Measurements from ENCODE around the gene GABBR2. TPM values are rescaled to one million over a fixed set of nuclear protein-coding genes. Genes with fewer than 3 reads are reported as not detected.
A peak's percentile ranks its signal among the peaks of the same experiment; 100 is the strongest.

Gene GABBR2
- polyA plus RNA-seq, 6 donors from 2014 or later, result not detected

DNA sequence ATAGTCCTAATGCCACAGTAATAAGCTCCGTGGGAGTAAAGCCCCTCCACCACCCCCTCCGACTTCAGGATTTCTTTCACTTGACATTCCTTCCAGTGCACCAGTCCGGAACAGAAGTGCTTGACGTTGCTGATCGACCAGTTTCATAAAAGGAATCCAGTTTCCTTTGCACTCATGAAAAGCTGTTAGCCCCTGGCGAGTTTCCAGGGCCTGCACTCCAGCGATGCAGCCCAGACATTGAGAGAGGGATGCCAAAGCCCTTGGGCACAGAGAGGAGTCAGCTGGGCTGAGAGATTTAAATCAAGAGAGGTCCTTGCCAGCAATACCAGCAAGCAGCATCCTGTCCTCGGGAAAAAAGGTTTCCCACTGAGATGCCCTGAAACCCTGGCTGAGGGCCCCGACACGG is 170.1 kb downstream of the GABBR2 start:
- ATAC-seq (ENCODE audit: low read depth in 2 of 2), result no peak
- Mint-ChIP-seq H3K36me3 (no peaks in the 10 kb centered on the region), H3K27ac (no peak overlapping the region), H3K9me3 (peaks cover 0 to 6% (median 1%) of the 10 kb centered on the region in 7 donors), H3K27me3 (peaks cover 5 to 15% (median 7%) of the 10 kb centered on the region in 3 donors), H3K4me3 (no peak overlapping the region), H3K4me1 (no peaks in the 10 kb centered on the region)
- DNase-seq, result no peak

GRCh38 chr9:98538203-98538602 is 170.5 kb downstream of the GABBR2 start:
- Mint-ChIP-seq H3K4me3 (no peak overlapping the region), H3K9me3 (peaks cover 0 to 6% (median 1%) of the 10 kb centered on the region in 7 donors), H3K4me1 (no peaks in the 10 kb centered on the region), H3K36me3 (no peaks in the 10 kb centered on the region), H3K27me3 (peaks cover 7 to 19% (median 9%) of the 10 kb centered on the region in 3 donors), H3K27ac (peak overlapping the region in 1 of 6 donors; percentile 56)
- no peak for DNase-seq
- no peak for ATAC-seq (ENCODE audit: low read depth in 2 of 2)

DNA sequence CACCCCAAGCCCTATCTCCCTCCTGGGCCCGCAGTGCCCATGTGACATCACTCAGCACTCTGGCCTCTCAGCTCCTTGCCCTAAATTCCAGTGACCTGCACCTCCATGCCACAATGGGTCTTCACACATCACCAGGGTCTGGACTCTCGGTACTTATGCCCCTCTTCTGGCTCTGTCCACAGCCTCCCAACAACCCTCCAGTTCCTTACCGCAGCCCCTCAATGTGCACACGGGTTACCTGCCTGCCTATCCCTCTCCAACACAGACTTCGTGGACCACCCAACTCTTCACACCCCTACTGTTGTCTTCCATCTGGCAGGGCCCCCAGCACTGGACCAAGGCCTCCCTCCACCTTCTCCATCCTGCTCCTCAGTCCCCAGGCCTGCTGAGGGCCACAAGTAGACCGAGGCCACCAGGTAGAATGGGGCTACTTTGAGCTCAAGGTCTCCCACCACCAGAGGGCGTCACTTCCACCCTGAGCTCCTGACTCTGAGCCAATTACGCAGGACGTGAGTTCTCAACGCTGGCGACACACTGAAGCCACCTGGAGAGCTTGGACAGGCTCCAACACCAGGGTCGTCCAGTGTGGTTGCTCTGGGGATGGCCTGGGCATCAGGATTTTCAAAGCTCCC is 172.1 kb downstream of the GABBR2 start:
- peaks cover 7 to 21% (median 12%) of the 10 kb centered on the region in 3 donors for H3K27me3 Mint-ChIP-seq
- no peak overlapping the region for H3K27ac Mint-ChIP-seq
- H3K4me1 Mint-ChIP-seq, result no peaks in the 10 kb centered on the region
- no peaks in the 10 kb centered on the region for H3K36me3 Mint-ChIP-seq
- no peak overlapping the region for H3K4me3 Mint-ChIP-seq
- H3K9me3 Mint-ChIP-seq, result peaks cover 0 to 6% (median 1%) of the 10 kb centered on the region in 7 donors
- ATAC-seq (ENCODE audit: low read depth in 2 of 2) (no peak), DNase-seq (no peak)

- no peak overlapping the region for H3K4me3 Mint-ChIP-seq
- peaks cover 7 to 19% (median 12%) of the 10 kb centered on the region in 3 donors for H3K27me3 Mint-ChIP-seq
- H3K27ac Mint-ChIP-seq, result no peak overlapping the region
- no peaks in the 10 kb centered on the region for H3K4me1 Mint-ChIP-seq
- DNase-seq (no peak), ATAC-seq (ENCODE audit: low read depth in 2 of 2) (no peak)
- H3K36me3 Mint-ChIP-seq, result no peaks in the 10 kb centered on the region
- peaks cover 0 to 6% (median 0%) of the 10 kb centered on the region in 7 donors for H3K9me3 Mint-ChIP-seq
Observed at GRCh38 chr9:98533866-98534265, 174.9 kb downstream of the GABBR2 start.

DNA sequence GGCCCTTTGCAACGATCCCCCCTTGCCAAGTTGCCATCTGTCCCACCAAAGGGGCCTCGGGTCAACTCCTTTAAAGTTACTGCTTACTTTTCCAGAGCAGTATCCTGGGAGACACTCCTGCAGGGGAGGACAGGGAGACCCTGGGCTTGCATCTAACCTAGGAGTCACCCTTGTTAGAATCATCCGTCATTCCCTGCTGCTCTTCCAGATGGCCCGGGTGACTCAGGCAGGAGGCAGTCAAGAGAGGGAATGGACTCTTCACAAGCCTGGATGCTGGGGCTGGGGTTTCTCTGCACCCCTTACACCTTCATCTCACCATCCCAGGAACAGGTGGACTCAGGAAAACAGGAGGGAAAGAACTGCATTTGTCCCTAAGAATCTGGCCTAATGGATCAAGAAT is 175.6 kb downstream of the GABBR2 start:
- no peak overlapping the region for H3K27ac Mint-ChIP-seq
- H3K36me3 Mint-ChIP-seq, result no peaks in the 10 kb centered on the region
- no peak for DNase-seq
- no peaks in the 10 kb centered on the region for H3K4me1 Mint-ChIP-seq
- peaks cover 0 to 6% (median 0%) of the 10 kb centered on the region in 7 donors for H3K9me3 Mint-ChIP-seq
- no peak for ATAC-seq (ENCODE audit: low read depth in 2 of 2)
- peaks cover 7 to 19% (median 12%) of the 10 kb centered on the region in 3 donors for H3K27me3 Mint-ChIP-seq
- no peak overlapping the region for H3K4me3 Mint-ChIP-seq

GRCh38 chr9:98532574-98532973 is 176.2 kb downstream of the GABBR2 start:
- Mint-ChIP-seq H3K4me1 (no peaks in the 10 kb centered on the region), H3K36me3 (no peaks in the 10 kb centered on the region), H3K27ac (no peak overlapping the region), H3K9me3 (peaks cover 0 to 6% (median 0%) of the 10 kb centered on the region in 7 donors), H3K4me3 (no peak overlapping the region), H3K27me3 (peaks cover 7 to 19% (median 12%) of the 10 kb centered on the region in 3 donors)
- ATAC-seq (ENCODE audit: low read depth in 2 of 2) (no peak), DNase-seq (no peak)

- DNase-seq (no peak), ATAC-seq (ENCODE audit: low read depth in 2 of 2) (no peak)
- Mint-ChIP-seq H3K4me1 (no peaks in the 10 kb centered on the region), H3K27me3 (peaks cover 7 to 19% (median 12%) of the 10 kb centered on the region in 3 donors), H3K36me3 (no peaks in the 10 kb centered on the region), H3K27ac (no peak overlapping the region), H3K4me3 (no peak overlapping the region), H3K9me3 (peaks cover 0 to 5% (median 0%) of the 10 kb centered on the region in 7 donors)
Observed at GRCh38 chr9:98532147-98532546, 176.6 kb downstream of the GABBR2 start.

GRCh38 chr9:98530806-98531386 is 177.8 kb downstream of the GABBR2 start:
- Mint-ChIP-seq H3K27ac (no peak overlapping the region), H3K4me3 (no peak overlapping the region)

GRCh38 chr9:98530275-98530674 is 178.5 kb downstream of the GABBR2 start:
- ATAC-seq (ENCODE audit: low read depth in 2 of 2) (no peak), DNase-seq (no peak)
- Mint-ChIP-seq H3K4me3 (no peak overlapping the region), H3K36me3 (no peaks in the 10 kb centered on the region), H3K27ac (no peak overlapping the region), H3K9me3 (peaks cover 0 to 4% (median 1%) of the 10 kb centered on the region in 7 donors), H3K4me1 (no peaks in the 10 kb centered on the region), H3K27me3 (peaks cover 0 to 33% (median 21%) of the 10 kb centered on the region in 3 donors)

More at GRCh38 chr9:98530806-98531386, 177.8 kb downstream of the GABBR2 start:
- no peak for DNase-seq
- Mint-ChIP-seq H3K9me3 (peaks cover 0 to 4% (median 1%) of the 10 kb centered on the region in 7 donors), H3K27me3 (peaks cover 0 to 27% (median 20%) of the 10 kb centered on the region in 3 donors), H3K36me3 (no peaks in the 10 kb centered on the region), H3K4me1 (no peaks in the 10 kb centered on the region)
- ATAC-seq (ENCODE audit: low read depth in 2 of 2), result no peak

DNA sequence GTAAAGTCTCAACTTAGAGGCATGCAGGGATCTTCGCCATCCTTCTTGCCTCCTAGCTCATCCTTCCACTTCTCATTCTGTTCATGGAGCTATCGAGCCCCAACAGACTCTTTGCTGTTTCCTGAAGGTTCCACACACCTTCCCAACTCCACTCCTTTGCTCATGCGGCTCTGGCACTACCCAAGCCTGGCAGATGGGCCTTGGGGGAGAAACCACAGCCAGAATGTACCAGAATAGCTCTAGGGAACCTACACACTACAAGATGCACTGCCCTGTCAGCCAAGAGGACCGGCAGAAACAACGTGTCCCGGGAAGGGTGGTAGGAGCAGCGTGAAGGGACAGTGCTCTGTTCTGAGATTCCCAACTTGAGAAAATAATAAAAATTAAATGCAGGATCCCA is 178.9 kb downstream of the GABBR2 start:
- ATAC-seq (ENCODE audit: low read depth in 2 of 2), result no peak
- no peak for DNase-seq
- H3K27ac Mint-ChIP-seq, result peak overlapping the region in 1 of 6 donors; percentile 57
- H3K4me1 Mint-ChIP-seq, result no peaks in the 10 kb centered on the region
- peaks cover under 1 to 33% (median 23%) of the 10 kb centered on the region in 3 donors for H3K27me3 Mint-ChIP-seq
- no peak overlapping the region for H3K4me3 Mint-ChIP-seq
- H3K9me3 Mint-ChIP-seq, result peaks cover 0 to 4% (median 1%) of the 10 kb centered on the region in 7 donors
- H3K36me3 Mint-ChIP-seq, result no peaks in the 10 kb centered on the region

- ATAC-seq (ENCODE audit: low read depth in 2 of 2) (no peak), DNase-seq (no peak)
- no peak overlapping the region for H3K27ac Mint-ChIP-seq
- H3K9me3 Mint-ChIP-seq, result peaks cover 0 to 4% (median 2%) of the 10 kb centered on the region in 7 donors
- no peaks in the 10 kb centered on the region for H3K4me1 Mint-ChIP-seq
- peaks cover 47 to 53% (median 52%) of the 10 kb centered on the region in 3 donors for H3K27me3 Mint-ChIP-seq
- H3K4me3 Mint-ChIP-seq, result no peak overlapping the region
- H3K36me3 Mint-ChIP-seq, result no peaks in the 10 kb centered on the region
Observed at GRCh38 chr9:98523231-98523901, 185.4 kb downstream of the GABBR2 start.

- Mint-ChIP-seq H3K27me3 (peaks cover 47 to 53% (median 52%) of the 10 kb centered on the region in 3 donors), H3K27ac (no peak overlapping the region), H3K4me1 (no peaks in the 10 kb centered on the region), H3K9me3 (peaks cover 0 to 4% (median 2%) of the 10 kb centered on the region in 7 donors), H3K4me3 (no peak overlapping the region), H3K36me3 (no peaks in the 10 kb centered on the region)
- ATAC-seq (ENCODE audit: low read depth in 2 of 2), result no peak
- DNase-seq, result no peak
Observed at GRCh38 chr9:98522487-98522886, 186.2 kb downstream of the GABBR2 start.

GRCh38 chr9:98521141-98521540 is 187.6 kb downstream of the GABBR2 start:
- no peak overlapping the region for H3K27ac Mint-ChIP-seq
- no peaks in the 10 kb centered on the region for H3K4me1 Mint-ChIP-seq
- peaks cover 45 to 48% (median 47%) of the 10 kb centered on the region in 3 donors for H3K27me3 Mint-ChIP-seq
- H3K4me3 Mint-ChIP-seq, result no peak overlapping the region
- H3K9me3 Mint-ChIP-seq, result peaks cover 0 to 2% (median under 1%) of the 10 kb centered on the region in 7 donors
- no peak for DNase-seq
- ATAC-seq (ENCODE audit: low read depth in 2 of 2), result no peak
- H3K36me3 Mint-ChIP-seq, result no peaks in the 10 kb centered on the region

Data from naive B cell (primary cell).